NCI-H2196 treated with DMSO at 0.1 percent for 48 hours (cell line): ENCODE data around the gene EPAS1.

Experiments used
- DNase-seq: peaks from one replicate; lab custom pipeline; 2025; ENCODE audit not compliant: unreplicated experiment; lab: John Stamatoyannopoulos, UW

Gene EPAS1

GRCh38 chr2:46338674-46339073, 41.5 kb downstream of the EPAS1 start:
- no peak for DNase-seq

- DNase-seq, result no peak
Observed at GRCh38 chr2:46339200-46339599, 42.0 kb downstream of the EPAS1 start.

- DNase-seq, result no peak
Observed at GRCh38 chr2:46339676-46340459, 42.7 kb downstream of the EPAS1 start.

DNA sequence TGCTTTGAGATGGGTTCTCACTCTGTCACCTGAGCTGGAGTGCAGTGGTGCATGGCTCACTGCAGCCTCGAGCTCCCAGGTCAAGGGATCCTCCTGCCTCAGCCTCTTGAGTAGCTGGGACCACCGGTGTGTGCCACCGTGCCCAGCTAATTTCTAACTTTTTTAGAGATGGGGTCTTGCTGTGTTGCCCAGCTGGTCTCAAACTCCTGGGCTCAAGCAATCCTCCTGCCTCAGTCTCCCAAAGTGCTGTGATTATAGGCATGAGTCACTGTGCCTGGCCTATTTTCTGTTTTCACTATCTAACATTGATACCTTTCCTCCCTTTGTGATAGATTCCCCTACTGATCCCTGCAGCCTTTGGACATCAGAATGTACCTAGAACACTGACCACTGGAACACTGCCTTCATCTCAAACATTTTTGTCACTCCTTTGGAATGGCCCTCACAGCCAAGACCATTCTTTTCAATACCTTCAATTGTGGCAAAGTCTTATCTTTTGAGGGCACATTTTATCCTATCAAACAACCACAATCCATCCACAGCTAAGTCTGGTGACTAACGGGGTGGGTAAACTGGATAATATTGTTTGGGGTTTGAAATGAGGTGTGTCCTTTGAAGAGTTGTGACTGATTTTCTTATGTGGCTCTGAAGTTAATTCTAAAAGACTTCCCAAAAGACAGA, 43.7 kb downstream of the EPAS1 start:
- DNase-seq, result no peak

DNA sequence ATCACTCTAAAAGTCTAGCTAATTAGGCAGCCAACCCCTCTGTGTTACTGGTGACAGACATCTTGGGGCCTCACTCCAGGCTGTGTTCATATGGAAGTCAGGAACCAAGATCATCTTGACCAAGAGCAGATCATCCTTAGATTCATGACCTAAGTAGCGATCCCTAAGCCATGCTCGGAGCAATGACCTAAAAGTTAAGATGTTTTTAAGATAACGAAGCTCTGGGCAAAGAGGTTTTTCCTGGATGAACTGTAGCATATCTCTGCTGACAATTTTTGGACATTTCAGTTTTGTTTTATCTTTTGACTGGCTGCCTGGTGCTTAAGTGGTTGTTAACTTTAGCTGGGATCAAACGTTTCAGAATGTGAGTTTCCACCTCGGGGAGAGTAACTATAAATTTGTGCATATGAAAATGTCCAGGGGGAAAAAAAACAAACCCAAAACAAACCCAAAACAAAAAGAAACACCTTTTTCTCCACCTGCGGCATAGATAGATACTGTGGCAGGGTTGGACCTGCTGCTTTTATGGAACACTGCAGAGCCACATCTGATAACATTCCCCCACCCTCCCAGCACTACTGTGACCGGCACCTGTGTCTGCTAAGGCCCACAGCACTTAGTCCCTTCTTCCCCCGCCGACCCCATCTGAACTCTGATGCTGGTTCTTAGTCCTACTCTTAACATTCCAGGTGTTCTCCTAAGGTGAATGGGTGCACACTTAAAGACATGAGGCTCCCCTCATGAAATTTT, 45.5 kb downstream of the EPAS1 start:
- DNase-seq, result no peak

DNA sequence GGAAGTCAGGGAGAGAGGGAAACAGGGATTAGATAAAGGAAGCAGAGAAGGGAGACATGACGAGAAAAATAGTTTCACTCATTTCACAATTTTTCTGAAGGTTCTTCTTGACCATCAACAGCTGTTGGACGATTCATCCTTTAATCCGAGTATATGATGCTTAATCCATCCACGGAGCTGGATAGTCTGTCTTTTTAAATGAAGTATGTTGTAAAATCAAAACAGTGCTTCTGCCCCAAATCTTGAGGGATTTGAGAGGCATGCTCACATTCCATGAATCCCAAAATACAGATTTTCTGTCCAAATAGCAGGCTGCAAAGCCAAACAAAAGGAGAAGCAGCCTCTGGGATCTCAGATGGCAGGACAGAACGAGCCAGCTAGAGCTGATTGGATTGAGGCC, 47.5 kb downstream of the EPAS1 start:
- no peak for DNase-seq

- no peak for DNase-seq
Observed at GRCh38 chr2:46345775-46346174, 48.6 kb downstream of the EPAS1 start.

GRCh38 chr2:46346719-46347118, 49.5 kb downstream of the EPAS1 start:
- no peak for DNase-seq

DNA sequence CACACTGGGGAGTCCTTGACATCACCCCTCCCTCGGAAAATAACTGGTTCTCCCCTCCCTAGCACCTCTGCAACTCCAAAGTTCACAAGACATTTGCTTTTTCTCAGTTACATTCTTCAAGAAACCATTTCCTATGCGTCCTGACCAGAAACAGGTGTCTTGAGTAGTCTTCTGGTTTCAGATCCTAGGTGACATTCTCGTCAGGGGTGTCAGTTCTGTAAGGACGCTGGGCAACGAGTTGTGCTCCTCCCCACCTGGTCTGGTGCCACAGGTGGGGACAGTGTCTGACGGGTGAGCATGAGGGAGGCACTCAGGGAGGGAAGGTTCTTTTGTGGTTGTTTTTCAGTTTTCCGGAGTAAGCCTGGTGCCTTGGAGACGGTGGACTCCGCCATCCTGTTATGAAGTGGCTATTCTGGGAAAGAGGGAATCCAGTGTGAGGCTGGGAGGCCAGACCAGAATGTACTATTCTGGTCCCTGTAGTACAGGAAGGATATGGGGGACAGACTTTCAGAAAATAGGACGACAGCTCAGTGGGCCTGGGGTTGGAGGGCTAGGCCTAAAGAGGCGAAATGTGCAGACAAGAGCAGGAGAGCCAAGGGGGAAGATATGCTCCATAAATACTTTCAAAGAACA, 50.6 kb downstream of the EPAS1 start:
- no peak for DNase-seq

DNA sequence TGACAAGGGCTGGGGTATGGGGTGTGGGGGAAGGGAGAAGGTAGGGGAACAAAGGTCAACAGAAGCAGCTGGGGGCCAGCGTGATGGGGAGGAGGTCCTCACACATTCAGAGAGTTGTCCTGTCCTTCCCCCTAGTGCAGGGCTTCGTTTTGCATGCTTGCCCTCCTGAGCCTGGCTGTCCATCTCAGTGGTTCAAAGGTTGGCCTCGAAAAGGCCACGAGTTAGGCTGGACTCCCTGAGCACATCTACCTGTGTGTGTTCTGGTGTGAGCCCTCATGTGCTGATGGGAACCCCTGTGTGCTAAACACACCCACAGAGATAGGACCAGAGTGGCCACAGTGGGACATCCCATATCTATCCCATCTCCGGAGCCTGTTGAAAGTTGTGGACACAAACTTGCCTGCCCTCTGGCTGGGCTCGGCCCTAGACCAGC, 51.9 kb downstream of the EPAS1 start:
- no peak for DNase-seq

GRCh38 chr2:46350029-46350689, 53.0 kb downstream of the EPAS1 start:
- DNase-seq, result no peak

- DNase-seq, result no peak
Observed at GRCh38 chr2:46351098-46351749, 54.0 kb downstream of the EPAS1 start.

- DNase-seq, result no peak
Observed at GRCh38 chr2:46351750-46352138, 54.5 kb downstream of the EPAS1 start.

- no peak for DNase-seq
Observed at GRCh38 chr2:46352621-46353020, 55.4 kb downstream of the EPAS1 start.

DNA sequence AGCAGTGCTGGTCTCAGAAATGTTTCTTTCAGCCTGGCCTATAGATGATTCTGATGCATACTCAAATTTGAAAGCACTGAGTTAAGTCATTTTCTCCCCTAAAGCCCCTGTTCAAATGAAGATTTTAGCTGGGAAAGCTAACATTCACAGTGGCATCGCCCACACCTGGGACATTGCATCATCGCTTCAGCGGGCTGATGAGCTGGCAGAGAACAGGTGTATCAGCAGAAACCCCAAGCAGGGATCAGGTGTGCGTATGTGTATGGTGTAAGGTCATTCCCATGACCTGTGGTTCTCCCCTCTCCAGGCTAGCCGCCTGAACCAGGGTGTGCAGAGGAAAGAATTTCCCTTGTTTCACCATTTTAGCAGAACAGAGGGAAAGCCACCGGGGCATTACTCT, 56.3 kb downstream of the EPAS1 start:
- DNase-seq, result no peak

GRCh38 chr2:46355756-46356155, 58.5 kb downstream of the EPAS1 start:
- DNase-seq, result no peak

GRCh38 chr2:46356991-46357390, 59.8 kb downstream of the EPAS1 start:
- DNase-seq, result no peak

- DNase-seq, result no peak
Observed at GRCh38 chr2:46358713-46359112, 61.5 kb downstream of the EPAS1 start.

DNA sequence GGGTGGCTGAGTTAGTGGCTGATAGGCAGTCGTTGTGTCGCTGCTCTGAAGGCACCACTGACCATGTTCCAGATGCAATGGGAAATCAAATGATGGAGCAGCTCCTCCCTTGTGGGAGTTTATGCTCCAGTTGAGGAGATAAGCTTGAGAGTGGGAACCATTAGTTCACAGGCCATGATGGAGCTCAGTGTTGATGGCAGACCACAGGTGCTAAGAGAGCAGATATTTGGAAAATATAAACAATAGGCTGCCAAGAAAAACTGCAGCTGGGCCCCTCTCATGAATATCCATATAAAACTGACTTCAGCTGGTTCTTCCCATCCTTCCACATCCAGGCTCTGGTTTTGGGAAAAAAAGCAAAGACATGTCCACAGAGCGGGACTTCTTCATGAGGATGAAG, 63.1 kb downstream of the EPAS1 start:
- no peak for DNase-seq

- no peak for DNase-seq
Observed at GRCh38 chr2:46361920-46362666, 64.9 kb downstream of the EPAS1 start.
